ENCODE data around the gene CDH13.

The CDH13 gene

GRCh38 chr16:83714286-83714685 is 1087.5 kb downstream of the CDH13 start (continued):
- TF ChIP-seq PATZ1 (CRISPR knock-in tag; IDR thresholded peaks at IDR 0.05; ENCODE audit: borderline replicate concordance) = no peak
- no peak for TF ChIP-seq ZNF70 (CRISPR knock-in tag; IDR thresholded peaks at IDR 0.05)
- no peak for TF ChIP-seq ZFP3 (CRISPR knock-in tag; IDR thresholded peaks at IDR 0.05)
- no peak for TF ChIP-seq PPARA (CRISPR knock-in tag; IDR thresholded peaks at IDR 0.05; ENCODE audit: borderline replicate concordance)
- no peak for TF ChIP-seq BACH2 (CRISPR knock-in tag; IDR thresholded peaks at IDR 0.05; ENCODE audit: borderline replicate concordance)

- no peak for ATAC-seq
These were observed 1088.6 kb downstream of the CDH13 start for GRCh38 chr16:83715217-83715920.

More at GRCh38 chr16:83715217-83715920, 1088.6 kb downstream of the CDH13 start:
- TF ChIP-seq PATZ1 (CRISPR knock-in tag; IDR thresholded peaks at IDR 0.05; ENCODE audit: borderline replicate concordance) (no peak), ZNF565 (CRISPR knock-in tag; conservative IDR thresholded peaks at IDR 0.05; ENCODE audit: low read depth) (no peak), ZNF8 (CRISPR knock-in tag; IDR thresholded peaks at IDR 0.05) (no peak), PPARA (CRISPR knock-in tag; IDR thresholded peaks at IDR 0.05; ENCODE audit: borderline replicate concordance) (no peak), RARB (CRISPR knock-in tag; IDR thresholded peaks at IDR 0.05) (no peak), OSR1 (CRISPR knock-in tag; IDR thresholded peaks at IDR 0.05) (no peak), TCF4 (CRISPR knock-in tag; IDR thresholded peaks at IDR 0.05; ENCODE audit: borderline replicate concordance) (no peak), ZC3H10 (CRISPR knock-in tag; IDR thresholded peaks at IDR 0.05) (no peak), SNAI2 (CRISPR knock-in tag; IDR thresholded peaks at IDR 0.05) (no peak), GLIS3 (CRISPR knock-in tag; IDR thresholded peaks at IDR 0.05) (no peak), POU6F1 (CRISPR knock-in tag; IDR thresholded peaks at IDR 0.05; ENCODE audit: borderline replicate concordance, low read depth) (no peak), TOX (CRISPR knock-in tag; IDR thresholded peaks at IDR 0.05; ENCODE audit: borderline replicate concordance) (no peak), TSHZ2 (CRISPR knock-in tag; IDR thresholded peaks at IDR 0.05) (no peak), ARNTL (CRISPR knock-in tag; IDR thresholded peaks at IDR 0.05; ENCODE audit: borderline replicate concordance, low read depth) (no peak), CSDC2 (CRISPR knock-in tag; IDR thresholded peaks at IDR 0.05) (no peak), ISL1 (CRISPR knock-in tag; IDR thresholded peaks at IDR 0.05) (no peak), CSRNP3 (CRISPR knock-in tag; IDR thresholded peaks at IDR 0.05) (no peak), ESRRG (CRISPR knock-in tag; IDR thresholded peaks at IDR 0.05) (no peak)

All from SK-N-SH treated with all-trans-retinoic acid at 6 μM for 48 hours (cell line).